ENCODE measurements around the gene IZUMO3.
"Not testable (repeated sequence)": the region's sequence is repeated elsewhere in the genome, so short reads cannot be mapped to it uniquely, and the experiment has no call there.

Gene IZUMO3

DNA sequence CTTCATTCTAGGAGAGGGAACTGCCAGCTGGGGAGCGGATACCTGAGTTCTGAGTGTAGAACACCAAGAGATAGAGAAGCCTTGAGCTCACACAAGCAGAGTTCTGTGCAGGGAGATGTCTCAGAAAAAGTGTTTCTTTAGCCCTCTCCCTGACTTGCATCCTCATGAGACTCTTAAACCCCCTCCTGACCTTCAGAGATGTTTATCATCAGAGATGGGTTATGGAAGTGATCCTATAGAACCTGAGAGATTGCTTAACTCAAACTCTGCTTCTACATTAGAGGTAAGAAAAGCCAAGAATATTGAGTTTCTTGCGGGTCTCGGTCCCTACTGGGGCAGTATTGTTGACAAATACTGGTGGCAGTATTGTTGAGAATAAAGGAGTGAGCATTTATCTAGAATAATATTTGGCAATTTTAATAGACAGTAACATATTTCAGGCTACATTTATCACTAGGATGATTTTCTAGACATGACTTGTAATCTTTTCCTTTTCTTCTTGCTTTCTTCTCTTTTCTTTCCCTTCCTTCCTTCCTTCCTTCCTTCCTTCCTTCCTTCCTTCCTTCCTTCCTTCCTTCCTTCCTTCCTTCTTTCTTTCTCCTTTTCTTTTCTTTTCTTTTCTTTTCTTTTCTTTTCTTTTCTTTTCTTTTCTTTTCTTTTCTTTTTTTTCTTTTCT lies at the start of gene IZUMO3:
IZUMO3 (minus strand) TSS at position 51 of the 676 bp plus-strand sequence. CDS start 248 bp downstream, outside the sequence.
- H3K9me3 ChIP-seq (ENCODE audit: control insufficient read depth in 2 of 2, low read length in 2 of 2), result no peaks in the 10 kb centered on the region
- H3K4me3 ChIP-seq (ENCODE audit: low read length in 2 of 2), result no peak within 1 kb of the TSS
- no peaks in the 10 kb centered on the region for H3K36me3 ChIP-seq (ENCODE audit: control insufficient read depth in 2 of 2, insufficient read depth in 2 of 2, low read length in 2 of 2)
- H3K4me1 ChIP-seq (ENCODE audit: control insufficient read depth in 2 of 2, insufficient read depth in 2 of 2, low read length in 2 of 2), result no peaks in the 10 kb centered on the region
- H3K27ac ChIP-seq (ENCODE audit: low read depth in 2 of 2, low read length in 2 of 2), result no peak within 1 kb of the TSS
- no peak within 1 kb of the TSS for H3K9ac ChIP-seq (ENCODE audit: low read depth in 1 of 2, low read length in 2 of 2)
- no peaks in the 10 kb centered on the region for H3K27me3 ChIP-seq (ENCODE audit: control insufficient read depth in 2 of 2, insufficient read depth in 2 of 2, low read length in 2 of 2)

DNA sequence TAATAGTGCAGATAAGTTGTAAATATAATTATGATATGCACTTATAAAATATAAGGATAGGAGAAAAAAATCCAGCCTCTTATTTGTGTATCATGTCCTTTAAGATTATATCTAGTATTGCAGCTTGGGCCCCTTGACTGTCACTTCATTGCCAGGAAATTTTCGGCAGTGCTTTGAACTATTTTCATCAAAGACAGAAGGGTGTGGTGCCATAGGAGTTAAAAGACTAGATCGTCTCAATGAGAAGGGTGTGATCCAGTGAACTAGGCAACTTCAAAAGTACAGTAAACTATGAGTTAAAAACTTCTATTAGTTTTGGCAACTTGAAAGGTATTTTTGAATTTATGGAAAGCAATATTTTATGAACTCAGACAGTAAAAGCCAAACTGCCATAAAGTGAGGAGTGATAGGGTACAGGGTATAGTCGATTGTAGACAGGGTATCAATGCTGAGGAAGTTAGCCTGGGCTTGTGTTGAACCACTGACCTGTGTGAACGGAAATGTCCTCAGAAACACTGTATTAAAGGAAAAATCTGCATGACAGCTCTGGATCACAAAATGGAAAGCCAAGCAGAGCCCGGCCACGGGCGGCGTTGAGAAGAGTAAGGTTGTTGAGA lies 48.6 kb upstream of the IZUMO3 start:
- H3K27ac ChIP-seq (ENCODE audit: low read depth in 2 of 2, low read length in 2 of 2), result no peak overlapping the region
- no peak overlapping the region for H3K4me3 ChIP-seq (ENCODE audit: low read length in 2 of 2)
- H3K27me3 ChIP-seq (ENCODE audit: control insufficient read depth in 2 of 2, insufficient read depth in 2 of 2, low read length in 2 of 2), result no peaks in the 10 kb centered on the region
- no peaks in the 10 kb centered on the region for H3K36me3 ChIP-seq (ENCODE audit: control insufficient read depth in 2 of 2, insufficient read depth in 2 of 2, low read length in 2 of 2)
- H3K9ac ChIP-seq (ENCODE audit: low read depth in 1 of 2, low read length in 2 of 2), result no peak overlapping the region
- no peaks in the 10 kb centered on the region for H3K4me1 ChIP-seq (ENCODE audit: control insufficient read depth in 2 of 2, insufficient read depth in 2 of 2, low read length in 2 of 2)
- H3K9me3 ChIP-seq (ENCODE audit: control insufficient read depth in 2 of 2, low read length in 2 of 2), result no peaks in the 10 kb centered on the region

- Histone ChIP-seq H3K4me1 (ENCODE audit: control insufficient read depth in 2 of 2, insufficient read depth in 2 of 2, low read length in 2 of 2) (no peaks in the 10 kb centered on the region), H3K27me3 (ENCODE audit: control insufficient read depth in 2 of 2, insufficient read depth in 2 of 2, low read length in 2 of 2) (no peaks in the 10 kb centered on the region), H3K36me3 (ENCODE audit: control insufficient read depth in 2 of 2, insufficient read depth in 2 of 2, low read length in 2 of 2) (no peaks in the 10 kb centered on the region), H3K9ac (ENCODE audit: low read depth in 1 of 2, low read length in 2 of 2) (no peak overlapping the region), H3K4me3 (ENCODE audit: low read length in 2 of 2) (no peak overlapping the region), H3K27ac (ENCODE audit: low read depth in 2 of 2, low read length in 2 of 2) (no peak overlapping the region), H3K9me3 (ENCODE audit: control insufficient read depth in 2 of 2, low read length in 2 of 2) (peaks cover 0 to 2% of the 10 kb centered on the region in 2 donors)
Measured at GRCh38 chr9:24590432-24590831, 44.7 kb upstream of the IZUMO3 start.

GRCh38 chr9:24587883-24588282 lies 42.2 kb upstream of the IZUMO3 start:
- Histone ChIP-seq H3K4me3 (ENCODE audit: low read length in 2 of 2) (no peak overlapping the region), H3K27ac (ENCODE audit: low read depth in 2 of 2, low read length in 2 of 2) (no peak overlapping the region), H3K9ac (ENCODE audit: low read depth in 1 of 2, low read length in 2 of 2) (no peak overlapping the region), H3K27me3 (ENCODE audit: control insufficient read depth in 2 of 2, insufficient read depth in 2 of 2, low read length in 2 of 2) (no peaks in the 10 kb centered on the region), H3K4me1 (ENCODE audit: control insufficient read depth in 2 of 2, insufficient read depth in 2 of 2, low read length in 2 of 2) (no peaks in the 10 kb centered on the region), H3K36me3 (ENCODE audit: control insufficient read depth in 2 of 2, insufficient read depth in 2 of 2, low read length in 2 of 2) (no peaks in the 10 kb centered on the region), H3K9me3 (ENCODE audit: control insufficient read depth in 2 of 2, low read length in 2 of 2) (peaks cover 0 to 2% of the 10 kb centered on the region in 2 donors)

- no peaks in the 10 kb centered on the region for H3K36me3 ChIP-seq (ENCODE audit: control insufficient read depth in 2 of 2, insufficient read depth in 2 of 2, low read length in 2 of 2)
- no peak overlapping the region for H3K27ac ChIP-seq (ENCODE audit: low read depth in 2 of 2, low read length in 2 of 2)
- H3K9ac ChIP-seq (ENCODE audit: low read depth in 1 of 2, low read length in 2 of 2), result no peak overlapping the region
- H3K4me1 ChIP-seq (ENCODE audit: control insufficient read depth in 2 of 2, insufficient read depth in 2 of 2, low read length in 2 of 2), result no peaks in the 10 kb centered on the region
- H3K4me3 ChIP-seq (ENCODE audit: low read length in 2 of 2), result peak overlapping the region in 1 of 2 donors; percentile 34
- H3K27me3 ChIP-seq (ENCODE audit: control insufficient read depth in 2 of 2, insufficient read depth in 2 of 2, low read length in 2 of 2), result no peaks in the 10 kb centered on the region
- H3K9me3 ChIP-seq (ENCODE audit: control insufficient read depth in 2 of 2, low read length in 2 of 2), result peaks cover 0 to 2% of the 10 kb centered on the region in 2 donors
Measured at GRCh38 chr9:24582146-24583126, 36.7 kb upstream of the IZUMO3 start.

- not testable (repeated sequence) for H3K9me3 ChIP-seq (ENCODE audit: control insufficient read depth in 2 of 2, low read length in 2 of 2); H3K9ac ChIP-seq (ENCODE audit: low read depth in 1 of 2, low read length in 2 of 2); H3K27me3 ChIP-seq (ENCODE audit: control insufficient read depth in 2 of 2, insufficient read depth in 2 of 2, low read length in 2 of 2); H3K36me3 ChIP-seq (ENCODE audit: control insufficient read depth in 2 of 2, insufficient read depth in 2 of 2, low read length in 2 of 2); H3K27ac ChIP-seq (ENCODE audit: low read depth in 2 of 2, low read length in 2 of 2); H3K4me1 ChIP-seq (ENCODE audit: control insufficient read depth in 2 of 2, insufficient read depth in 2 of 2, low read length in 2 of 2); H3K4me3 ChIP-seq (ENCODE audit: low read length in 2 of 2)
Measured at GRCh38 chr9:24580005-24580404, 34.3 kb upstream of the IZUMO3 start.

- Histone ChIP-seq H3K27ac (ENCODE audit: low read depth in 2 of 2, low read length in 2 of 2) (no peak overlapping the region), H3K9me3 (ENCODE audit: control insufficient read depth in 2 of 2, low read length in 2 of 2) (no peaks in the 10 kb centered on the region), H3K36me3 (ENCODE audit: control insufficient read depth in 2 of 2, insufficient read depth in 2 of 2, low read length in 2 of 2) (no peaks in the 10 kb centered on the region), H3K4me3 (ENCODE audit: low read length in 2 of 2) (no peak overlapping the region), H3K9ac (ENCODE audit: low read depth in 1 of 2, low read length in 2 of 2) (no peak overlapping the region), H3K4me1 (ENCODE audit: control insufficient read depth in 2 of 2, insufficient read depth in 2 of 2, low read length in 2 of 2) (no peaks in the 10 kb centered on the region), H3K27me3 (ENCODE audit: control insufficient read depth in 2 of 2, insufficient read depth in 2 of 2, low read length in 2 of 2) (no peaks in the 10 kb centered on the region)
Measured at GRCh38 chr9:24572406-24572805, 26.7 kb upstream of the IZUMO3 start.

- Histone ChIP-seq H3K27ac (ENCODE audit: low read depth in 2 of 2, low read length in 2 of 2) (no peak overlapping the region), H3K36me3 (ENCODE audit: control insufficient read depth in 2 of 2, insufficient read depth in 2 of 2, low read length in 2 of 2) (no peaks in the 10 kb centered on the region), H3K27me3 (ENCODE audit: control insufficient read depth in 2 of 2, insufficient read depth in 2 of 2, low read length in 2 of 2) (no peaks in the 10 kb centered on the region), H3K4me3 (ENCODE audit: low read length in 2 of 2) (no peak overlapping the region), H3K9ac (ENCODE audit: low read depth in 1 of 2, low read length in 2 of 2) (no peak overlapping the region), H3K9me3 (ENCODE audit: control insufficient read depth in 2 of 2, low read length in 2 of 2) (no peaks in the 10 kb centered on the region), H3K4me1 (ENCODE audit: control insufficient read depth in 2 of 2, insufficient read depth in 2 of 2, low read length in 2 of 2) (no peaks in the 10 kb centered on the region)
Measured at GRCh38 chr9:24561957-24562356, 16.3 kb upstream of the IZUMO3 start.

- Histone ChIP-seq H3K4me1 (ENCODE audit: control insufficient read depth in 2 of 2, insufficient read depth in 2 of 2, low read length in 2 of 2) (peaks cover 0 to 2% of the 10 kb centered on the region in 2 donors), H3K9me3 (ENCODE audit: control insufficient read depth in 2 of 2, low read length in 2 of 2) (no peaks in the 10 kb centered on the region), H3K9ac (ENCODE audit: low read depth in 1 of 2, low read length in 2 of 2) (no peak overlapping the region), H3K27me3 (ENCODE audit: control insufficient read depth in 2 of 2, insufficient read depth in 2 of 2, low read length in 2 of 2) (no peaks in the 10 kb centered on the region), H3K27ac (ENCODE audit: low read depth in 2 of 2, low read length in 2 of 2) (no peak overlapping the region), H3K36me3 (ENCODE audit: control insufficient read depth in 2 of 2, insufficient read depth in 2 of 2, low read length in 2 of 2) (no peaks in the 10 kb centered on the region), H3K4me3 (ENCODE audit: low read length in 2 of 2) (no peak overlapping the region)
Measured at GRCh38 chr9:24553183-24553552, 7.5 kb upstream of the IZUMO3 start.
